Thymus (tissue), 11 donors: ENCODE data around the gene PLA2G4F. TPM values are rescaled to one million over a fixed set of nuclear protein-coding genes. Genes with fewer than 3 reads are reported as not detected.
A peak's percentile ranks its signal among the peaks of the same experiment; 100 is the strongest.

Experiments
- DNase-seq, 9 donors: peaks; one replicate each; pipeline ENCODE4 v3.0.0-alpha.2; 2013; ENCODE audit warnings: low spot score in 9 of 9, low read depth in 6 of 9, missing footprints in 1 of 9
- H3K27ac ChIP-seq, 2 donors: one replicate each; pipeline ENCODE4 v1.5.1; 2013; ENCODE audit warnings: control low read depth in 1 of 2, low read depth in 1 of 2, low read length in 1 of 2, mild to moderate bottlenecking in 1 of 2, moderate library complexity in 1 of 2
- H3K27me3 ChIP-seq, 2 donors: one replicate each; pipeline ENCODE4 v1.5.1; 2013; ENCODE audit warnings: low read length in 1 of 2; ENCODE audit not compliant: control insufficient read depth in 2 of 2, insufficient read depth in 1 of 2
- H3K36me3 ChIP-seq, 2 donors: one replicate each; pipeline ENCODE4 v1.5.1; 2013; ENCODE audit warnings: low read length in 1 of 2, mild to moderate bottlenecking in 1 of 2, moderate library complexity in 1 of 2; ENCODE audit not compliant: control insufficient read depth in 2 of 2, insufficient read depth in 2 of 2
- H3K4me1 ChIP-seq, 2 donors: one replicate each; pipeline ENCODE4 v1.5.1; 2013; ENCODE audit warnings: low read length in 2 of 2; ENCODE audit not compliant: control insufficient read depth in 2 of 2, insufficient read depth in 2 of 2
- H3K4me3 ChIP-seq, 2 donors: one replicate each; pipeline ENCODE4 v1.5.1; 2013; ENCODE audit warnings: low read length in 2 of 2, control low read depth in 1 of 2, mild to moderate bottlenecking in 1 of 2
- H3K9me3 ChIP-seq, 2 donors: one replicate each; pipeline ENCODE4 v1.5.1; 2013; ENCODE audit warnings: low read length in 1 of 2, mild to moderate bottlenecking in 1 of 2; ENCODE audit not compliant: control insufficient read depth in 2 of 2, insufficient read depth in 1 of 2
- WGBS: extraction: QIAGEN DNeasy Blood & Tissue Kit; methylation state at CpG from one replicate; pipeline ENCODE4 v1.1.7; 2013; 5-methylcytosine and 5-hydroxymethylcytosine counted together
- polyA plus RNA-seq: library from polyadenylated mRNA; stranded (reverse); fragments of 200-250 nt; gene quantifications from one replicate; pipeline ENCODE4 v1.2.3, GENCODE V29; 2013
- total RNA-seq: library from RNA; stranded (reverse); fragments of 120-200 nt; gene quantifications from one replicate; pipeline ENCODE4 v1.2.4, GENCODE V29; 2013
- donor health status: healthy.

PLA2G4F gene
- total and polyA plus RNA-seq, 2 donors, result 2.1 to 7.3 TPM

- no peak overlapping the region for H3K4me3 ChIP-seq
- no peaks in the 10 kb centered on the region for H3K9me3 ChIP-seq
- H3K27me3 ChIP-seq, result no peaks in the 10 kb centered on the region
- no peak for DNase-seq
- H3K4me1 ChIP-seq, result no peaks in the 10 kb centered on the region
- no peak overlapping the region for H3K27ac ChIP-seq
- peaks cover 55 to 80% of the 10 kb centered on the region in 2 donors for H3K36me3 ChIP-seq
- WGBS, result 96% methylated on average over 5 of the region's 5 CpGs
These were observed 16.0 kb upstream of the PLA2G4F start for GRCh38 chr15:42172475-42172874.

- no peaks in the 10 kb centered on the region for H3K9me3 ChIP-seq
- WGBS, result 95% methylated on average over 1 of the region's 1 CpG
- peaks cover 57 to 83% of the 10 kb centered on the region in 2 donors for H3K36me3 ChIP-seq
- H3K27ac ChIP-seq, result no peak overlapping the region
- H3K27me3 ChIP-seq, result no peaks in the 10 kb centered on the region
- H3K4me1 ChIP-seq, result no peaks in the 10 kb centered on the region
- no peak for DNase-seq
- no peak overlapping the region for H3K4me3 ChIP-seq
These were observed 15.4 kb upstream of the PLA2G4F start for GRCh38 chr15:42171795-42172194.

- no peak for DNase-seq
- H3K4me3 ChIP-seq, result no peak overlapping the region
- H3K27me3 ChIP-seq, result no peaks in the 10 kb centered on the region
- no peak overlapping the region for H3K27ac ChIP-seq
- H3K4me1 ChIP-seq, result no peaks in the 10 kb centered on the region
- peaks cover 63 to 86% of the 10 kb centered on the region in 2 donors for H3K36me3 ChIP-seq
- 96% methylated on average over 1 of the region's 1 CpG for WGBS
- H3K9me3 ChIP-seq, result no peaks in the 10 kb centered on the region
These were observed 14.7 kb upstream of the PLA2G4F start for GRCh38 chr15:42171122-42171521.

- DNase-seq, result no peak
- H3K36me3 ChIP-seq, result peaks cover 76 to 92% of the 10 kb centered on the region in 2 donors
- H3K9me3 ChIP-seq, result no peaks in the 10 kb centered on the region
- H3K27me3 ChIP-seq, result no peaks in the 10 kb centered on the region
- no peak overlapping the region for H3K4me3 ChIP-seq
- no peak overlapping the region for H3K27ac ChIP-seq
- 99% methylated on average over 13 of the region's 13 CpGs for WGBS
- no peaks in the 10 kb centered on the region for H3K4me1 ChIP-seq
These were observed 9.9 kb upstream of the PLA2G4F start for GRCh38 chr15:42166225-42166940.

- Histone ChIP-seq H3K4me3 (no peak overlapping the region), H3K36me3 (peaks cover 80 to 94% of the 10 kb centered on the region in 2 donors), H3K4me1 (no peaks in the 10 kb centered on the region), H3K27ac (no peak overlapping the region), H3K27me3 (no peaks in the 10 kb centered on the region), H3K9me3 (peaks cover 0 to 4% of the 10 kb centered on the region in 2 donors)
- no peak for DNase-seq
- WGBS, result 96% methylated on average over 6 of the region's 6 CpGs
These were observed 8.7 kb upstream of the PLA2G4F start for GRCh38 chr15:42165106-42165505.

GRCh38 chr15:42163947-42164550 is 7.6 kb upstream of the PLA2G4F start:
- DNase-seq, result no peak
- Histone ChIP-seq H3K9me3 (peaks cover 0 to 4% of the 10 kb centered on the region in 2 donors), H3K4me1 (no peaks in the 10 kb centered on the region), H3K27ac (peak overlapping the region in 1 of 2 donors; percentile 33), H3K27me3 (no peaks in the 10 kb centered on the region), H3K4me3 (no peak overlapping the region), H3K36me3 (peaks cover 87 to 96% of the 10 kb centered on the region in 2 donors)
- WGBS, result 94% methylated on average over 4 of the region's 4 CpGs

GRCh38 chr15:42163291-42163690 is 6.9 kb upstream of the PLA2G4F start:
- Histone ChIP-seq H3K36me3 (peaks cover 89 to 96% of the 10 kb centered on the region in 2 donors), H3K9me3 (peaks cover 0 to 4% of the 10 kb centered on the region in 2 donors), H3K27me3 (no peaks in the 10 kb centered on the region), H3K4me3 (no peak overlapping the region), H3K27ac (no peak overlapping the region), H3K4me1 (no peaks in the 10 kb centered on the region)
- WGBS, result 99% methylated on average over 9 of the region's 9 CpGs
- no peak for DNase-seq

GRCh38 chr15:42160136-42160535 is 3.7 kb upstream of the PLA2G4F start:
- no peak for DNase-seq
- Histone ChIP-seq H3K27ac (no peak overlapping the region), H3K4me1 (peaks cover 0 to 21% of the 10 kb centered on the region in 2 donors), H3K9me3 (peaks cover 0 to 4% of the 10 kb centered on the region in 2 donors), H3K36me3 (peaks cover 58 to 64% of the 10 kb centered on the region in 2 donors), H3K4me3 (no peak overlapping the region), H3K27me3 (no peaks in the 10 kb centered on the region)
- WGBS, result 98% methylated on average over 7 of the region's 7 CpGs

GRCh38 chr15:42159381-42160015 is 3.1 kb upstream of the PLA2G4F start:
- Histone ChIP-seq H3K36me3 (peaks cover 52 to 58% of the 10 kb centered on the region in 2 donors), H3K4me3 (no peak overlapping the region), H3K27me3 (no peaks in the 10 kb centered on the region), H3K27ac (no peak overlapping the region), H3K4me1 (peaks cover 0 to 21% of the 10 kb centered on the region in 2 donors), H3K9me3 (peaks cover 0 to 4% of the 10 kb centered on the region in 2 donors)
- 96% methylated on average over 18 of the region's 18 CpGs for WGBS
- DNase-seq, result no peak
